HTERT RPE-1 (cell line): ENCODE measurements around the gene CXCR3.

ENCODE experiments used
- in situ Hi-C: fragments of 300-500 bp; cut with MboI; formaldehyde crosslinking; loops from 4 replicates; pipeline ENCODE4 v1.14.3; 2020; ENCODE audit warnings: low sequenced_read_pairs

CXCR3 gene

GRCh38 chrX:71637253-71637618 lies 18.9 kb upstream of the CXCR3 start:
- in situ Hi-C loops, result no loop called here

- in situ Hi-C loops, result no loop called here
Measured at GRCh38 chrX:71636438-71637252, 18.3 kb upstream of the CXCR3 start.

- in situ Hi-C loops, result no loop called here
Measured at GRCh38 chrX:71634366-71634765, 16.1 kb upstream of the CXCR3 start.

- in situ Hi-C loops, result no loop called here
Measured at GRCh38 chrX:71632923-71633657, 14.8 kb upstream of the CXCR3 start.

GRCh38 chrX:71629467-71629866 lies 11.2 kb upstream of the CXCR3 start:
- in situ Hi-C loops, result no loop called here

GRCh38 chrX:71627588-71628404 lies 9.5 kb upstream of the CXCR3 start:
- in situ Hi-C loops, result no loop called here

- in situ Hi-C loops, result no loop called here
Measured at GRCh38 chrX:71626576-71626975, 8.3 kb upstream of the CXCR3 start.

- in situ Hi-C loops, result no loop called here
Measured at GRCh38 chrX:71625471-71625870, 7.2 kb upstream of the CXCR3 start.

- in situ Hi-C loops, result no loop called here
Measured at GRCh38 chrX:71623714-71624113, 5.4 kb upstream of the CXCR3 start.

- in situ Hi-C loops, result no loop called here
Measured at GRCh38 chrX:71622576-71623450, 4.5 kb upstream of the CXCR3 start.

GRCh38 chrX:71622032-71622575 lies 3.8 kb upstream of the CXCR3 start:
- in situ Hi-C loops, result no loop called here

- in situ Hi-C loops, result no loop called here
Measured at GRCh38 chrX:71621603-71622002, 3.3 kb upstream of the CXCR3 start.

GRCh38 chrX:71619986-71620385 lies 1.7 kb upstream of the CXCR3 start:
- in situ Hi-C loops, result no loop called here

- in situ Hi-C loops, result no loop called here
Measured at GRCh38 chrX:71619193-71619592, 882 bp upstream of the CXCR3 start.

GRCh38 chrX:71618787-71619186 lies 476 bp upstream of the CXCR3 start:
- in situ Hi-C loops, result no loop called here

GRCh38 chrX:71617742-71618141 lies 569 bp downstream of the CXCR3 start:
- in situ Hi-C loops, result no loop called here

- in situ Hi-C loops, result no loop called here
Measured at GRCh38 chrX:71616672-71617529, 1.4 kb downstream of the CXCR3 start.

GRCh38 chrX:71615954-71616353 lies 2.4 kb downstream of the CXCR3 start:
- in situ Hi-C loops, result no loop called here

GRCh38 chrX:71615056-71615455 lies 3.3 kb downstream of the CXCR3 start:
- in situ Hi-C loops, result no loop called here
